BJ (cell line): ENCODE results near the gene TBX6. TPM values are rescaled to one million over a fixed set of nuclear protein-coding genes. Genes with fewer than 3 reads are reported as not detected.
"Not testable (repeated sequence)": the region's sequence is repeated elsewhere in the genome, so short reads cannot be mapped to it uniquely, and the experiment has no call there.

Experiments used
- CTCF ChIA-PET: fragments of 350-600 bp; formaldehyde crosslinking; extraction: SDS; loops from one replicate; lab custom pipeline; 2021; ENCODE audit warnings: antibody characterized with exemption, inconsistent platforms; lab: Yijun Ruan, JAX
- POLR2A ChIA-PET: fragments of 300-600 bp; sonication (Branson Sonifier 250); formaldehyde crosslinking; extraction: SDS; loops from one replicate; lab custom pipeline; 2021; ENCODE audit warnings: antibody characterized with exemption; lab: Charles Lee
- DNase-seq: peaks from one replicate; pipeline ENCODE4 v3.0.0-alpha.2; 2011; ENCODE audit warnings: low read depth
- H3K27me3 ChIP-seq: 2 replicates; pipeline ENCODE4 v1.6.0; 2011; ENCODE audit warnings: low read length; ENCODE audit not compliant: control insufficient read depth, insufficient read depth
- H3K36me3 ChIP-seq: 2 replicates; pipeline ENCODE4 v1.5.1; 2011; ENCODE audit warnings: low read length; ENCODE audit not compliant: control insufficient read depth, insufficient read depth
- H3K4me3 ChIP-seq: 2 replicates; pipeline ENCODE4 v1.5.1; 2011; ENCODE audit warnings: low read depth, mild to moderate bottlenecking, control low read depth, low read length
- polyA plus RNA-seq: library from polyadenylated mRNA; depleted of rRNA; stranded (reverse); fragments of >200 nt; gene quantifications from 2 replicates; pipeline ENCODE4 v1.2.3, GENCODE V29; 2011
- TF ChIP-seq, protein P1 (sequence below): IDR thresholded peaks from 2 replicates; pipeline ENCODE4 v1.5.1; 2011; ENCODE audit warnings: low read depth, mild to moderate bottlenecking, control low read depth, inconsistent platforms, low read length, moderate library complexity; ENCODE audit not compliant: insufficient read depth

Gene TBX6
- polyA plus RNA-seq, 1 experiment: 0.04 TPM

DNA sequence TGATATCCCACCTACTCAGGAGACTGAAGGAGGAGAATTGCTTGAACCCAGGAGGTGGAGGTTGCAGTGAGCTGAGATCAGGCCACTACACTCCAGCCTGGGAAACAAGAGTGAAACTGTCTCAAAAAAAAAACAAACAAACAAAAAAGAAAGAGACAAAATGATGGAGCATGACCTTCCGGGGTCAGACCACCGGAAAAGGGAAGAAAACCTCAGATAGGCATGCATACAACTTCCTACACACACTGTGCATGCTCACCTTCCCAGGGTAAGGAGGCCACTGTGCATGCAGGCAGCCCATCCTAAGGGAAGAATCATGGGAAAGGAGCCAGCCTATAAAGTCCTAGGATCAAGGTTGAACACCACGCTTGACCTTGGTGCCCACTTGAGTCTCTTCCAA lies 40.9 kb upstream of the TBX6 start:
- TF ChIP-seq, protein P1, sequence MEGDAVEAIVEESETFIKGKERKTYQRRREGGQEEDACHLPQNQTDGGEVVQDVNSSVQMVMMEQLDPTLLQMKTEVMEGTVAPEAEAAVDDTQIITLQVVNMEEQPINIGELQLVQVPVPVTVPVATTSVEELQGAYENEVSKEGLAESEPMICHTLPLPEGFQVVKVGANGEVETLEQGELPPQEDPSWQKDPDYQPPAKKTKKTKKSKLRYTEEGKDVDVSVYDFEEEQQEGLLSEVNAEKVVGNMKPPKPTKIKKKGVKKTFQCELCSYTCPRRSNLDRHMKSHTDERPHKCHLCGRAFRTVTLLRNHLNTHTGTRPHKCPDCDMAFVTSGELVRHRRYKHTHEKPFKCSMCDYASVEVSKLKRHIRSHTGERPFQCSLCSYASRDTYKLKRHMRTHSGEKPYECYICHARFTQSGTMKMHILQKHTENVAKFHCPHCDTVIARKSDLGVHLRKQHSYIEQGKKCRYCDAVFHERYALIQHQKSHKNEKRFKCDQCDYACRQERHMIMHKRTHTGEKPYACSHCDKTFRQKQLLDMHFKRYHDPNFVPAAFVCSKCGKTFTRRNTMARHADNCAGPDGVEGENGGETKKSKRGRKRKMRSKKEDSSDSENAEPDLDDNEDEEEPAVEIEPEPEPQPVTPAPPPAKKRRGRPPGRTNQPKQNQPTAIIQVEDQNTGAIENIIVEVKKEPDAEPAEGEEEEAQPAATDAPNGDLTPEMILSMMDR: no peak
- no peaks in the 10 kb centered on the region for H3K36me3 ChIP-seq
- H3K4me3 ChIP-seq: no peak overlapping the region
- no peaks in the 10 kb centered on the region for H3K27me3 ChIP-seq
- CTCF ChIA-PET: no interaction called here
- no peak for DNase-seq
- POLR2A ChIA-PET: no interaction called here

DNA sequence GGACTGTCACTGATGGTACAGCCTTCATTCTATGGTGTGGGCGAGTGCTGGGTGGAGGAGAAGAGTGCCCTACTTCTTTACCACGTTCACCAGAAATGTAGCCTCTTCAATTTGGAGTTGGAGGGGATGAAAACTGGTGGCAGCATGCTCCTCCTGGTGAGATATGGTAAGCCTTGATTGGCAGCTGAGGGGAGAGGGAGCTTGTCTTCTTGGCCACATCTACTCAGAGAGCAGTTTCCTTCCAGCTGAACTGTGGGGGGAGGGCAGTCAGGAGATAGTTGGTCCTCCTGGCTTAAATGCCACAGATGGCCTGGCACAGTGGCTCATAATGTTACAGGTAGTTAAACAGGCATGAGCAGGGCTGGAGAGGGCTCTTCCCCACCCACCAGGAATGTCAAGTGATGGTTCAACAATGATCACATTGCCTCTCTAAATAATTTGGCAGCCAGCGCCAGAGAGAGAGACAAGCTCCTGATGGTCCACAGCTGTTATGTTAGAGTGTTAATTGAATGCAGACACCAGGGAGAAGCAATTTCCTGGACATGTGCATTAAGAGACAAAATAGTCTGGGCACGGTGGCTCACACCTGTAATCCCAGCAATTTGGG lies 40.2 kb upstream of the TBX6 start:
- Histone ChIP-seq H3K36me3 (no peaks in the 10 kb centered on the region), H3K27me3 (no peaks in the 10 kb centered on the region), H3K4me3 (no peak overlapping the region)
- POLR2A ChIA-PET: no interaction called here
- CTCF ChIA-PET: no interaction called here
- no peak for DNase-seq
- TF ChIP-seq, protein P1: no peak

DNA sequence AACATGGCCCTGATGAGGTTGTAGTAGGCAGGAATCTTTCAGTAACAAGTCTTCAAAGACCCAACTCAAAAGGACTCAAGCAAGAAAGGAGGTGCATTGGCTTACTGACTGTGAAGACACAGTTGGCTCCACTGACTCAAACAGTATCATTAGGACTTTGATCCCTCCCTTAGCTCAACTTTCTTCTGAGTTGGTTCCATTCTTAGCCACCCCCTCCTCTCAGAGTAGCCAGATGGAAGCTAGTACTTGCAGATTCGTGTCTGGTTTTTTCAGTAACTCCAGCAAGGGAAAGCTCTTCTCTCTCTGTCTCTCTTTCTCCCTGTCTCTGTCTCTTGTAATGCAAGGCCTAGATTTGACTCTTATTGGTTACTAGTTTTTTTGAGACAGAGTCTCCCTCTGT lies 36.3 kb upstream of the TBX6 start:
- no peaks in the 10 kb centered on the region for H3K27me3 ChIP-seq
- TF ChIP-seq, protein P1: no peak
- no peak overlapping the region for H3K4me3 ChIP-seq
- CTCF ChIA-PET: interaction anchor here (1.0 to 1.7 kb wide), 2 partner anchors 16 to 36 kb away, joined by 3 to 5 read pairs; partner anchors contain the start of gene TBX6
- no peak for DNase-seq
- no peaks in the 10 kb centered on the region for H3K36me3 ChIP-seq
- POLR2A ChIA-PET: no interaction called here

DNA sequence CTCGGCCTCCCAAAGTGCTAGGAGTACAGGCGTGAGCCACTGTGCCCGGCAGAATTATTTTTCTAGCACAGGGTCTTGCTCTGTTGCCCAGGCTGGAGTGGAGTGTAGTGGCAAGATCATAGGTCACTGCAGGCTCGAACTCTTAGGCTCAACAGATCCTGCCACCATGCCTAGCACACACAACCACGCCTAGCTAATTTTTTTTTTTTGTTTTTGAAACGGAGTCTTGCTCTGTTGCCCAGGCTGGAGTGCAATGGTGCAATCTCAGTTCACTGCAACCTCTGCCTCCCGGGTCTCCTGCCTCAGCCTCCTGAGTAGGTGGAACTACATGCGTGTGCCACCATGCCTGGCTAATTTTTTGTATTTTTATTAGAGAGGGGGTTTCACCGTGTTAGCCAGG lies 34.0 kb upstream of the TBX6 start:
- DNase-seq, H3K4me3 ChIP-seq, H3K36me3 ChIP-seq, POLR2A ChIA-PET, H3K27me3 ChIP-seq: not testable (repeated sequence)
- CTCF ChIA-PET: interaction anchor here (3.2 kb wide), 1 partner anchor 13 kb away, joined by 21 read pairs; the partner anchor contains the start of gene GDPD3

DNA sequence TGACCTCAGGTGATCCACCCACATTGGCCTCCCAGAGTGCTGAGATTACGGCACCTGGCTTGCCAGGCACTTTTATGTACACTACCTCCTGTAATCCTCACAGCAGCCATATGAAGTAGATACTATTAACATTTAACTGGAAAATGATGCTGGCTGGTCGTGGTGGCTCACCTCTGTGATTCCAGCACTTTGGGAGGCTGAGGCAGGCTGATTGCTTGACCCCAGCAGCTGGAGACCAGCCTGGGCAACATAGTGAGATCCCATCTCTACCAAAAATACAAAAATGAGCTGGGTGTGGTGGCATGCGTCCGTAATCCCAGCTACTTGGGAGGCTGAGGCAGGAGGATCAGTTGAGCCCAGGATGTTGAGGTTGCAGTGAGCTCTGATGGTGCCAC lies 33.3 kb upstream of the TBX6 start:
- H3K36me3 ChIP-seq: peaks cover 6% of the 10 kb centered on the region
- H3K4me3 ChIP-seq: no peak overlapping the region
- TF ChIP-seq, protein P1: no peak
- CTCF ChIA-PET: interaction anchor here (0.7 to 3.2 kb wide), 2 partner anchors 12 to 330 kb away, joined by 3 to 21 read pairs; partner anchors contain the start of gene GDPD3
- H3K27me3 ChIP-seq: no peaks in the 10 kb centered on the region
- no peak for DNase-seq
- POLR2A ChIA-PET: no interaction called here

DNA sequence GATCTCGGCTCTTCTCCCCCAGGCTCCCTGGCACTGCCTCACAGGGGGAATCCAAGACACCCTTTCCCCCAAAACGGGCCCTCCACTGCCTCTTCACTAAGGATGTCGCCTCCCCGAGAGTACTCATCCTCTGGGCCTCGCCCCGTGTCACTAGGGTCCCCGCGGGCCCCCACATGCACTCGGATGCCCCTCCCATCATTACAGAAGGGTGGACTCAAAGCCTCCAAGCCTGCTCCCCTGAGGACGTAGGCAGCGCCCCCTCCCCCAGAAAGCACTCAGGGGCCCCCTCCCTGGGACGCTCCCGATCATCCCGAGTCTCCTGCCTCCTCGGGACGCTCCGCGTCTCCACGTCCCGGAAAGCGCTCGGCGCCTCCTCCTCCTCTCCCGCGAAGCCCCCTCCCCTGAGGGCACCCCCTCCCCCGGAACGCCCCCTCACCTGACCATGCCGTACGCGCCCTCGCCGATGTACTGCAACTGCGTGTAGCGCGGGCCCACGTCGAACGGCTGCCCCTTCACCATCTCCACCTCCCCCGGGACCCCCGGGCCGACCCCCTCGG lies 31.0 kb upstream of the TBX6 start:
- TF ChIP-seq, protein P1: no peak
- ChIA-PET POLR2A (no interaction called here), CTCF (interaction anchor here (2.2 to 3.2 kb wide), 2 partner anchors 10 kb away, joined by 7 to 21 read pairs; partner anchors contain the start of gene GDPD3)
- no peak for DNase-seq
- Histone ChIP-seq H3K27me3 (no peaks in the 10 kb centered on the region), H3K4me3 (peak overlapping the region; percentile 96), H3K36me3 (peaks cover 8% of the 10 kb centered on the region)
